Gastroesophageal sphincter (tissue), 3 donors: Measurements from ENCODE around the gene REM2.

Source experiments
- EP300 ChIP-seq: sonication (generic); formaldehyde crosslinking; IDR thresholded peaks from one replicate; pipeline ENCODE4 v1.6.1; 2017; ENCODE audit warnings: antibody characterized with exemption, mild to moderate bottlenecking
- POLR2A ChIP-seq, 2 donors: fragments of 450-650 bp; IDR thresholded peaks; one replicate each; pipeline ENCODE4 v1.6.1; 2017; ENCODE audit warnings: antibody characterized with exemption in 2 of 2, mild to moderate bottlenecking in 2 of 2, moderate library complexity in 1 of 2
- POLR2AphosphoS5 ChIP-seq: sonication (generic); formaldehyde crosslinking; IDR thresholded peaks from one replicate; pipeline ENCODE4 v1.6.1; 2017; ENCODE audit warnings: antibody characterized with exemption
- TF ChIP-seq, protein P1 (sequence below), 4 experiments: fragments of 200-600 bp in 2 of 4; fragments of 450-650 bp in 2 of 4; sonication (generic) in 1 of 4; IDR thresholded peaks; one replicate each; pipeline ENCODE4 v1.5.1; 2017 to 2019; ENCODE audit warnings: antibody characterized with exemption in 4 of 4, mild to moderate bottlenecking in 2 of 4, moderate library complexity in 2 of 4

DNA sequence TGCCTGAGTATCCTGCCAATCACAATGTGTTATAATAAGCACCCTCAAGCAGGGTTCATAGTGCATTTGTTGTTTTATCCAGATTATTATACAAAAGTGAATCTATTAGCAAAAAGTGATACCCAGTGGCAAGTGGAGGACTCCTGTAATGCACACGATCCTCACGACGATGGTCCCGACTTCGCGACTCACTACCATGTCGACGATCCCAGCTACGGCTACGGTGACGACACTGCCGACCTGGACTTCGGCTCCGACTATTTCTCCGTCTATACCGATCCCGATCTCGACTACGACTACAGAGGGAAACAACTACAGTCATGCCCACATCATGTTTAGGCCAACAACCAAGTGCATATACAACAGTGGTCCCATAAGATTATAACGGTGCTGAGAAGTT lies 23.1 kb downstream of the REM2 start:
- TF ChIP-seq, protein P1, sequence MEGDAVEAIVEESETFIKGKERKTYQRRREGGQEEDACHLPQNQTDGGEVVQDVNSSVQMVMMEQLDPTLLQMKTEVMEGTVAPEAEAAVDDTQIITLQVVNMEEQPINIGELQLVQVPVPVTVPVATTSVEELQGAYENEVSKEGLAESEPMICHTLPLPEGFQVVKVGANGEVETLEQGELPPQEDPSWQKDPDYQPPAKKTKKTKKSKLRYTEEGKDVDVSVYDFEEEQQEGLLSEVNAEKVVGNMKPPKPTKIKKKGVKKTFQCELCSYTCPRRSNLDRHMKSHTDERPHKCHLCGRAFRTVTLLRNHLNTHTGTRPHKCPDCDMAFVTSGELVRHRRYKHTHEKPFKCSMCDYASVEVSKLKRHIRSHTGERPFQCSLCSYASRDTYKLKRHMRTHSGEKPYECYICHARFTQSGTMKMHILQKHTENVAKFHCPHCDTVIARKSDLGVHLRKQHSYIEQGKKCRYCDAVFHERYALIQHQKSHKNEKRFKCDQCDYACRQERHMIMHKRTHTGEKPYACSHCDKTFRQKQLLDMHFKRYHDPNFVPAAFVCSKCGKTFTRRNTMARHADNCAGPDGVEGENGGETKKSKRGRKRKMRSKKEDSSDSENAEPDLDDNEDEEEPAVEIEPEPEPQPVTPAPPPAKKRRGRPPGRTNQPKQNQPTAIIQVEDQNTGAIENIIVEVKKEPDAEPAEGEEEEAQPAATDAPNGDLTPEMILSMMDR (IDR thresholded peaks at IDR 0.05): no peak
- TF ChIP-seq POLR2A (IDR thresholded peaks at IDR 0.05) (no peak), EP300 (no peak), POLR2AphosphoS5 (no peak)
